Retina (tissue), 1 donor: ENCODE data around the gene MOCS3.

Source experiments
- DNase-seq: peaks from one replicate; pipeline ENCODE4 v3.0.0-alpha.2; 2016

MOCS3 gene

DNA sequence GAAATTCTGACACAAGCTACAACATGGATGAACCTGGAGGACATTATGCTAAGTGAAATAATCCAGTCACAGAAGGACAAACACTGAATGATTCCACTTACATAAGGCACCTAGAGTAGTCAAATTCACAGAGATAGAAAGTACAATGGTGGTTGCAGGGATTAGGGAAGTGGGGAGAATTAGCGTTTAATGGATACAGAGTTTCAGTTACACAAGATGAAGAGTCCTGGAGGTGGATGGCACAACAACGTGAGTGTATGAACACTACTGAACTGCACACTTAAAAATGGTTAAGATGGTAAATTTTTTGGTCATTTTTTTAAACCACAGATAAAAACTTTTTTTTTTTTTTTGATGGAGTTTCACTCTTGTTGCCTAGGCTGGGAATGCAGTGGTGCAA lies 24.7 kb downstream of the MOCS3 start:
- no peak for DNase-seq

DNA sequence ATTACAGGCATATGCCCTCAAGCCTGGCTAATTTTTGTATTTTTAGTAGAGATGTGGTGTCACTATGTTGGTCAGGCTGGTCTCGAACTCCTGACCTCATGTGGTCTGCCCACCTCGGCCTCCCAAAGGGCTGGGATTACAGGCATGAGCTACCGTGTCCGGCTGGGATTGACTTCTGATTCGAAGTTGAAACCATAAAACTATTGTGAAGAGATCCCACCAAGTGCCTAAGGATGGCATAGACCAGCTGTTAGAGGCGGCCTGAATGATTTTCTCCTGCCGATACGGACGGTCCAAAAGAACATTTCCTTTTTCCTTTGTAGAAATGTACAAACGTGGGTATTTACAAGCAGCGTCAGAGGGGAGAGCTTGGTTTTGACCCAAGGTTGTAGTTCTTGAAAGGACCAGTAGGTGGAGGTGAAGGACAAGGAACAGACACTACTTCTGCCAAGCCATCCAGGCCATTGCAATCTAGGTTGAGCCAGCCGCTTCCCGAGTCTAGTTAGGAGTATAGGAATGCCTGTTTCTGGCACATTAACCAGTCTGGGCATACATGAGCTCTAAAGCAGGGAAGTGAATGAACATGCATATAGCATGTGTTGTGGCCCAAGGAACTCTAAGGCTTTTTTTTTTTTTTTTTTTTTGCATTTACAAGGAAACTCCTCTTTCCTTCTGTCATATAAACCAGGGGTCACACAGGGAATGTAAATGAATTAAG lies 29.0 kb downstream of the MOCS3 start:
- peak; percentile 84 for DNase-seq

DNA sequence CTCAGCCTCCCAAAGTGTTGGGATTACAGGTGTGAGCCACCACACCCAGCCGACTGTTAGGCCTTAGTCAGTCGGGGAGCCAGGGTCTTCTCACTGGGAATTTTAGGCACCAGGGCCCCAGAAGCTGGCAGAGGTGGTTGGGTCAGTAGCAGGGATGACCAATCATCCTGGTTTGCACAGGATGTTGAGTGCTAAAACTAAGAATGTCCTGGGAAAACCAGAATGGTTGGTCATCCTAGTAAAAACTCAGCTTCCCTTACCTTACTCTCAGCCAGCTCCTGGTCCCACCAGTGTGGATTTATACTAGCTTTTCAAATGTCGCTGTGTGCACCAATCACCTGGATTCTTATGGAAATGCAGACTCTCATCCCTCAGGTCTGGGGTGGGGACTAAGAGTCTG lies 32.5 kb downstream of the MOCS3 start:
- no peak for DNase-seq

DNA sequence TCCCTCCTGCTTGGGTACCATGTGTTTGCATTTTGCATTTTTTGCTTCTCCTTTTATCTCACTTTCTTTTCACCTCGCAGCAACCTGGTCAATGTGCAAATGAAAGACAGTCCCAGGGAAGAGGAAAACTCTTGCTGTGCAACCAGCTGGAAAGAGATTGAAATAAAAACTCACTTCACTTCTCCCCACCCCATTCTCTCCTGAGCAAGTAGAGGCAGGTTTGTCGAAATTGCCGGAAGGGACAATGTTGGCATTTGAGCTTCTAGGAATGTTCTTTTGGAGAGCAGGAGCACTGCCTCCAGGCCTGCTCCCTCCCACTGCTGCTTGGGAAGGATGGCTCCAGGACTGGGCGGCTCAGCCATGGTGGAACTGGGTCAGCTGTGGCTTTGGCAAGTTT lies 33.7 kb downstream of the MOCS3 start:
- no peak for DNase-seq

DNA sequence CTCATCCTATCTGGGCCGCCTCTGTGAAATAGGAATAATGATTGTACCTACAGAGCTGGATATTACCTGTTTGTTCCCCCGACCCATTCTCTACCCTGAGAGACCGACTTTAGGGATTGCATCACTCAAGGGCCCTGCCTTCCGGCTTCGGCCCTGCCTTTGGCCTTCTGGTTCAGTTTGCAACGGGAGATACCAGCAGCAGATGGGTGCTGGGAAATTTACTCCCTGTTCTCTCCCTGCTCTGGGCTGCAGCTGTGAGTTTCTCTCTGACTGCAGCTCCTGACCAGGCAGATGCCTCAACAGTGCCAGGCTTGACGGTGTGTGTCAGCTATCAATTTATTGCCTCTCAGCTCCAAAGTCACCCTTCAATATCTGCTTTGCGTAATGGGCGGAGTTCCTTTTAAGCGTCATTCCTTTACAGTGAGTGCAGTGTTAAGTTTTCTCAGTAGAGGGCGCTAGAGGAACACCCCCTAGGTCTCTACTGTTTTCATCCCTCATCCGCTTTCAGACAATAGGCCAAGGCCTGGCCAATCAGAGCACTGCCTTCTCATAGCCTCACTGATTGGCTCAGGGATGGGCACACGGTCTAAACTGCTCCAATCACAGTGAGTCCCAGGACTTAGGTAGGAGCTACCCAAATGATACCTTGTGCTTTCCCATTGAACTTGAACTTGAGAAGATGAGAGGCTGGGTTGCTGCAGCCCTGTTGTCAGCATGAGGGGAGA lies 34.3 kb downstream of the MOCS3 start:
- peak; percentile 55 for DNase-seq

DNA sequence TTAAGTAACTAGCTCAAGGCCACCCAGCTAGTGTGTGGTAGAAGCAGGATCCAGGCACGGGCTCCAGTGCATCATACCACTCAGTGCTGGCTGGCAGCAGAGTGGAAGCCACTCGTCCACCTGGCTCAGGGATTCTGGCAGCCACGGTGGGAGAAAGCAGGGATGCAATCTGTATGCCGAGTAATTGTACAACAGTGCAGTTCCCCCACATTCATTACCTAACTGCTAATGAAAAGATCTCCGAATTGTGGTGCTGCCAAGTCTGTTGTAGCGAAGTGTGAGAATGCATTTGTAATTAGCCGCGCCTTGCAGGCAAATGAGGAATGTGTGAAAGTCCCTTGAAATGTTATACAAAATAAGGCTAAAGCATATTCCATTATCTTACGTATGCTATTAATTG lies 35.3 kb downstream of the MOCS3 start:
- DNase-seq = no peak

DNA sequence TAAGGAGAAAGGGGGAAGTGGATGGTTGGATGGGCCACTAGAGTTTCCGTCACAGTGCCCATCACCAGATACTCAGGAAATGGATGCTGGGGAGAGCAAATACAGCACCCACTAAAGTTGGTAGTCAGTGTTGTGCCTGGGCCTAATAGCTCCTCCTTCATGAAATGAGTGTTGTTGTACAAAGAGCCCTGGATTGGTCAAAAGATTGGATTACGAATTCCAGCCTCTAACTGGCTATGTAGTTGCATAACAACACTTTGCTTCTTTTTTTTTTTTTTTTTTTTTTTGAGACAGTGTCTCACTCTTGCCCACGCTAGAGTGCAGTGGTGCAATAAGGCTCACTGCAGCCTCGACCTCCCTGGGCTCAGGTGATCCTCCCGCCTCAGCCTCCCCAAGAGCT lies 36.9 kb downstream of the MOCS3 start:
- DNase-seq = no peak

DNA sequence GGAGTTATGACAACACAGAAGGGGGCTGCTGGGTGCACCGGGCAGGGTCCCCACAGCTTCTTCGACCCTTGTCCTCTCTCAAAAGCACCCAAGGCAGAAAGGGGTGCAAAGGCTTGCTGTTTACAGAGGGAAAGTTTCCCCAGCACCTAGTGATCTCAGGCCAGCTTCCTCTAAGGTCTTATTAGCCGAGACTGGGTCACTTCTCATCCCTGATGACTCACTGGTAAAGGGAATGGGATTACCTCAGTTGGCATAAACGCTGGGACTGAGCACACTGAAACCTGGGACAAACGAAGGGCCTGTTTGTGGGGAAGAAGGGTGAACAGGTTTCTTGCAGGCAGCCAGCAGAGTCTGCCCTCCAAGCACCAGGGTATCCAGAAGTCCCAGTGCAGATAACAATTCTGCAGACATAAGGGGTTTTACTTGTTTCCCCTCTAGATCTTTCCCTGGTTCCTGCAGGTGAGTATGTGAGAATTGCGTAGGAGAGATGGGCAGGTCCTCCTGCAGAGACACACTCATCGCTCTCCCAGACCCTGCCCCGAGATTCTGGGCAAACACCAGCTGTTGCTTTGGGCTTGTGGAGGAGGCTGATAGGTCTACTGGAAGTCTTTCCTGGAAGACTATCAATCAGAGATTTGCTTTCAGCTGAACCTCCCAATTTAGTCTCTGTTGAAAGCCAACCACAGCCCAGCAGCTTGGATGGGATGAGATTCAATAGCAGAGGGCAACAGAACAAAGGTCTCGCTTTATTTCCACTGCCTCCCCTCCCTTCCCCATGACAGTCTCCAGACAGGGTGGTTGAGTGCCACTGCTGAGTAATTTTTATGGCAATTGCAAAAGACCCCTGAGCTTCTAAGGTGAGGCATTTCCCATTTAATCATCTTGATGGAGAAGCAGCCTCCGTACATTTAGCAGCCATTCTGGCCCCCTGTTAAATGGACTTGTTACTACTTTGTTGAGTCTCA lies 38.6 kb downstream of the MOCS3 start:
- no peak for DNase-seq

DNA sequence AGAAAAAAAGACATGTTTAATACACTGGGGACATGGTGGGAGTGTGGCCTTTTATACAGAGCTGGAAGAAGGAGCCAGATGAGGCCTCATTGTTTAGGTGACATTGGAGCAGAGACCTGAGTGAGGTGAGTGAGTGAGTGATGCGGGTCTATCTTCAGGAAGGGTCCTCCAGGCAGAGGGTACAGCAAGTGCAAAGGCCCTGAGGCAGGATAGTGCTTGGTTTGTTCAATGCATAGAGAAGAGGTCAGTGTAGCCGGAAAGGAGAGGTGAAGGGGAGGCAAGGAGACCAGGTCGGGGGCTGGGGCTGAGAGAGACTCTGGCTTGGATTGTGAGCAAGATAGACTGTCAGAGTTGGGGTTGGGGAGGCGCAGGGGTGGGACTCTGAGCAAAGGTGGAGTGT lies 40.7 kb downstream of the MOCS3 start:
- no peak for DNase-seq

DNA sequence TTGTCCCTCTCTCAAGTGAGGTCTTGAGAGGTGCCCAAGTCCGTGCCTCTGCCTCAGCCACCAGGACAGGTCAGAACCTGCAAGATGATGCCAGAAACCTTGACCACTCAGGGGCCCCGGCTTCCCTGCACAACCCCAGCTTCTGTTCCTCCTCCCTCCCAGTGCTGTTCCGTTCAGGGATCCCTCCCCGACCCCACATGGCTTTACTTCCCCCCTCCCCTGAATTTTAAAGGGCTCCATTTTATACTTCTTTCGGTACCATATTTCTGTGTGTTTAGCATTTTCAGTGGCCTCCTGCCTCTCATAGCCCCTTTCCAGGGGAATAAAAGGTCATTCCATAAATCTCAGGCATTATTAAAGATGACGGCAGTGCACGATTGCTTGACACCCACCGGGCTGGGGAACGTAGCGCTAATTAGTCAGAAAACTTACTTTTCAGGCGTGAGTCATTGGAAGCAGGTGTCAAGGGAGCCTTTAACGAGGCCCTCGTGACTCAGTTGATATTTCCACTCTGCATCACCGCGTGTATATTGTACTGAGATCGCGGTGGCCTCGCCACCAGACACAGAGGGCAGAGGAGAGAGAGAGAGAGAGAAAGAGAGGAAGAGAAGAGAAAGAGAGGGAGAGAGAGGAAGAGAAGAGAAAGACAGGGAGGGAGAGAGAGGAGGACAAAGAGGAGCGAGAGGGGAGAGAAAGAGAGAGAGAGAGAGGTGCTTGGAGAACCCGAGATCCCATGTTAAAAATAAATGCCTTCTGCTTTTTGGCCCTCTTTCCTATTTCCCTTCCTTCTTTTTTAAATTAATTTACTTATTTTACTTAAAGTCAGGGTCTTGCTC lies 43.0 kb downstream of the MOCS3 start:
- DNase-seq = no peak

DNA sequence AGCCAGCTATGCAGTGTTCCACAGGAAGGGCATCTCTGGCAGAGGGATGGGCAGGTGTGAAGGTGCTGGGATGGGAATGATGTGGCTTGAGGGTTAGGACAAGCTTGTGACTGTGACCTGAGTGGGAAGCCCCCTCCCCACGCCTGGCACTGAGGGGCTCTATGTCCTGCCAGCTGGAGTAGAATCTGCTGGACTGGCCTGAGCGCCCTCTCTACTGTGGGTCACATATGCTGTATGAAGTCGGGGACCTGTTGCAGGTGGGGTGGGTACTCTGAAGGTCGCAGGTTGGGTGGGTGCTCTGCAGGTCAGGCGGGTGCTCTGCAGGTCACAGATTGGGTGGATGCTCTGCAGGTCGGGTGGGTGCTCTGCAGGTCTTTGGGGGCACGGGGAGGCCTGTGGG lies 44.0 kb downstream of the MOCS3 start:
- no peak for DNase-seq

DNA sequence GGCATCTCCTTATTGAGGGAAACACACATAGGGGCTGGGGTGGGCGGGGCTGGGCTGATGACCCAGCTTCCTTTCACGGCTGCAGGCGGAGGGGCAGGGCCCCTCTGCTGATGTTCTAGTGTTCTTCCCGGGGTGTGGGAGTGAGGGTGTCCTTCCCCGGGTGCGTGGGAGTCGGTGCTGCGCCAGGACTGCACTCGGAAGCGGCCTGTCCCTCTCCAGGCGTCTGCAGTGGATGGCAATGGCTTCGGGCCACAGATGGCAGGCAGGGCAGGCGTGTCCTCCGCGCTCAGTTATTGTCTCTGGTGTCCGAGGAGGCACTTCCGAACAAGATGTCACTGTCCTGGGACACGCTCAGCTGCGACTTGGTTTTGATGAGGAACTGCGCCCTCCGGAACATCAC lies 45.1 kb downstream of the MOCS3 start:
- DNase-seq = no peak

DNA sequence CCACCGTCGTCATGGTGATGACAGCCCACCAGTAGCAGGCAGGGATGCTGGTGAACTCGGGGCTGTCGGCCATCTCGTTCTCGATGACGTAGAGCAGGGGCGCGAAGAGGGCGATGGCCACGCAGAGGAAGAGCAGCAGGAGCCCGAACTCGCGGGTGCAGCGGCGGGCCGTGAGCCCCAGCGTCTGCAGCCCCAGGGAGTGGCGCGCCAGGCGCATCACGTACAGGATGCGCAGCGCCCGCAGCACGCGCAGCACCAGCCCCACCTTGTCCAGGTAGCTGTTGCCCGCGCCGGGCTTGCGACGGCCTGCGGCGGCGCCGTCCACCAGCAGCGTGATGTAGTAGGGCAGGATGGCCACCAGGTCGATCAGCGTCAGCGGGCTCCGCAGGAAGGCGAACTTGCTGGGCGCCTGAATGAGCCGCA lies 45.7 kb downstream of the MOCS3 start:
- DNase-seq = no peak

DNA sequence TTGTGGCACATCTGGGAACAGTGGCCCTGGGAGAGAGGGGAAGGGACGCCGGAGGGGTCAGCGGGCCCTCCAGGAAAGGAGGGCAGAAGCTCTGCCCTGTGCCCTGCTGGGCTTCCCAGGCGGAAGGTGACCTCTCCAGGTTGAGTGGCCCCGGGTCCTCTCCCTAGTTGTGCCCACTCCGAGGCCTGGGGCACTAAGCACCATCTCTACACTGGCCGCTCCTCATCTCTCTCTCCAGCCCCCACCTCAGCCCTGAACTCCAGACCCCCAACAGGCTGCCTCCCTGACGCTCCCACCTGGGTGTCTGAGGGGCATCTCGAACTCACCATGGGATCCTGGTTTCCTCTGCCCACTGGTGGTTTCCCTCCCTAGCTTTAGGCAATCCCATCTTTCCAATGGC lies 46.2 kb downstream of the MOCS3 start:
- no peak for DNase-seq

DNA sequence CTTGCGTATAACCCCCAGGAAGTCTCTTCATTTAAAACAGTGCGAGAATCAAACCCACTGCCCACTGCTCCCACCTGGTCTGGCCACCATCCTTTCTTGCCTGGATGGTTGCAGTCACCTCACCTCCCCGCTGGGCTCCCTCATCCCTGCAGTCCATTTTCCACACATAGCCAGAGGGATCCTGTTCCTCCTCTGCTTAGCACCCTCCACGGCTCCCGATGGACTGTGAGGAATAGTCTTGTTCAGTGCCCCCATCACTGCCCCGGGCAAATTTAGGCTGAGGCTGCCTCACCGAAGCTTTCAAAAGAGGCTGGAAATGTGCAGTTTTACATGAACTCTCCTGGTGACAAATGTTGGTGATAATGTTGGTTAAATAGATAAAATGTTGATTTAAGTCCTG lies 46.6 kb downstream of the MOCS3 start:
- no peak for DNase-seq

DNA sequence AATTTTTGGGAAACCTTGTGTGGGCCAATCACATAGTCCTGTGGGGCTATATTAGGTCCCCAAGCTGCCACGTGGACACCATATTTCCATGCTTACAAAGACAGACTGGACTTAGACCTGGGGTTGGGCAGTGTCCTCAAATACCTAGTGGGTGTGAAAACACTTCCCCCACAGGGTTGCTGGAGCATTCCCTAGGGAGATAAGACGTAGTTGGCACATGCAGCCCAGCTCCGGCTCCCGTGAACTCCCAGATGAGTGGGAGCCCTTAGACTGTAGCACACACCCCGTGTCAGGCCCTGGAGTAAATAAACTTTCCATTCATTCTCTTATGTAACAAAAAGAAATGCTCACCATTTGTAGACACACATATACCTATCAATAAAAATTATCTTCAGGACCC lies 50.1 kb downstream of the MOCS3 start:
- DNase-seq = no peak

DNA sequence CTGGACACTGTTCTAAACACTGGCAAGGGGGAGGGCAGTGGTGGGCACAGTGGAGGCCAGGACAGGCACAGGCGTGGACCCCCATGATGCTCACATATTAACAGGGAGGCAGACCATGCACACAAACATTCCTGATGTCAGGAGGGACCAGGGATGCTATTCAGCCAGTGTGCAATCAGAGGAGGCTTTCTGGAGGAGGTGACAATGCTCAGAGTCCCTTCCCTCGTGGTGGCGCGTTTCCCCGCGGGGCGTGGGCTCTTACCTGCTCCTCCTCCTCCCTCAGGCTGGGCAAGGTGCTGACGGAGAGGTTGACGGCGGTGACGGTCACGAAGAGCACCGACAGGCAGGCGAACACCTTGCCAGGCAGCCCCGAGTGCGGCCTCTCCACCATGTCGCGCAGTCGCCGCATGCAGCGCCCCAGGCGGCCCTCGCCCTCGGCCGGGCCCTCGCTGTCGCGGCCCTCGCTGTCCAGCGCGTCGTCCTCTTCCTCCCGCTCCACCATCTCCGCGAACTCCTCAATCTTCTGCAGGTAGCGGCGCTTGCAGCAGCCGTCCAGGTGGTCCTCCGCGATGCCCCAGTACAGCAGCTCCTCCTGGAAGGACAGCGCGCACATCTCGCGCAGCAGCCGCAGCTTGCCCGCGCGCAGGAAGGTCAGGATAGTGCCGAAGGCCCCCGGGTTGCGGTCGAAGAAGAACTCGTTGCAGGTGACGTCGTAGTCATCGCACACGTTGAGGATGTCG lies 50.9 kb downstream of the MOCS3 start:
- no peak for DNase-seq

DNA sequence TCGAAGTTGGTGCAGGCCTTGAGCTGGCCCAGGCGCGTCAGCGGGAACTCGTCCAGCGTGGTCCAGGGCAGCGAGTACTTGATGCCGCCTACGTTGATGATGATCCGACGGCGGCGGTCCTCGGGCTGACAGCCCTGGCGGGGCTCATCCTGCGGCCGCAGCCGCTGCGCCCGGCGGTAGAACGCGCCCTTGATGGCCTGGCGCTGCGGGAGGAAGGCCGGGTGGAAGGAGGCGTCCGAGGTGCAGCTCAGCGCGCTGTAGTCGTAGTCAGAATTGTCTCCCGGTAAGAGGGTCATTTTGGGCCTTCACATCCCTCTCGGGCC lies 51.4 kb downstream of the MOCS3 start:
- no peak for DNase-seq

DNA sequence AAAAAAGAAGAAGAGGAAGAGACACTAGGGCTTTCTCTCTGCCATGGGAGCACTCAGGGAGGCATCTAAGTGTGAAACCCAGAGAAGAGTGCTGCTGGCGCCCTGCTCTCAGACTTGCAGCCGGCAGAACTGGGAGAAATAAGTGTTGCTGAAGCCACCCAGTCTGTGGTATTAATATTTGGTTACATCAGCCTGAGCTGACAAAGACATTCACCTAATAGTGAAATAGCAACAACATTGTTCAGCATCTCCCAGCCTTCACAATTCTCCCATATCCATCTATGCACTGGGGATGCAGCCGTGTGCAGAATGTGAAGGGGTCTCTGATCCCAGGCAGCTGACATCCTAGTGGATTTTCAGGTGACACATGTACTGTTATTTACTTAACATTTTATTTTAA lies 52.3 kb downstream of the MOCS3 start:
- no peak for DNase-seq

DNA sequence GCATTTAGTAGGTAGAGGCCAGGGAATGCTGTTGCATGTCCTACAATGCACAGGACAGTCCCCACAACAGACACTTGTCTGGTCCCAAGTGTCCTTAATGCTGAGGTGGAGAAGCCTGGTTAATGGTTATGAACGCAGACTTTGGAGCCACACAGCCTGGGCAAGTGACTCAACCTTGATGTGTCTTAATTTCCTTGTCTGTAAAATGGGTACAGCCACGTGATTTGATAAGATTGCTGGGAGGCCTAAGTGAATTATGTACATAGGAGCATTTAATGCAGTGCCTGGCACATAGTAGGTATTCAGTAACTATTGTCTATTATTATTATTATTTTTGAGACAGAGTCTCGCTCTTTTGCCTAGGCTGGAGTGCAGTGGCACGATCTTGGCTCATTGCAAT lies 52.9 kb downstream of the MOCS3 start:
- no peak for DNase-seq

DNA sequence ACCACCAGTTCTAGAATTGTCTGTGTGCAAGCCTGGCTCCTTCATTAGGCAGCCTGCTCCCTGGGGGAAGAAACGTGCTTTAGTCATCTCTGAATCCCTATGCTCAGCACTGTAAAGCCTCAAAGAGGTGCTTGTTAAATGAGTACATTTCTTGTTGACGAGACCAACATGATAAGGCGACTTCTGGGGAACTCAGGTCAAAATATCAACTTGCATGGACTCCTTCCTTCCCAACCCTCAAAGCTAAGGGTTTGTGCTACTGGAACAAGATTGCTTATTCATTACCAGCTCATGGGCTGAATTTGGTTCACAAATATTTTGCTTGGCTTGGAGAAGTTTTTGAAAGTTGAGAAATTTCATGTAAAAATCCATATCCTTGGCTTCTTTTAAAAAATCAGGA lies 53.7 kb downstream of the MOCS3 start:
- no peak for DNase-seq
